HepG2 (cell line): Measurements from ENCODE around the gene LDLR. TPM values are rescaled to one million over a fixed set of nuclear protein-coding genes. Genes with fewer than 3 reads are reported as not detected.

Experiments used
- ATF2 ChIP-seq: sonication (generic); formaldehyde crosslinking; IDR thresholded peaks from 2 replicates; pipeline ENCODE4 v1.4.0; 2020; ENCODE audit warnings: missing genetic modification reagents
- BCL6 ChIP-seq: IDR thresholded peaks from 2 replicates; pipeline ENCODE4 v1.6.1; 2016; ENCODE audit warnings: missing genetic modification reagents, missing compliant biosample characterization
- BORCS8-MEF2B ChIP-seq: sonication (generic); formaldehyde crosslinking; IDR thresholded peaks from 2 replicates; pipeline ENCODE4 v1.8.0; 2022; ENCODE audit warnings: mild to moderate bottlenecking, missing genetic modification reagents
- DMTF1 ChIP-seq: sonication (generic); formaldehyde crosslinking; IDR thresholded peaks from 2 replicates; pipeline ENCODE4 v1.4.0; 2020; ENCODE audit warnings: mild to moderate bottlenecking, missing genetic modification reagents
- ETV5 ChIP-seq: IDR thresholded peaks from 2 replicates; pipeline ENCODE4 v1.6.1; 2018; ENCODE audit warnings: missing biosample characterization, missing genetic modification reagents, inconsistent platforms, borderline replicate concordance
- FOXK2 ChIP-seq: fragments of 450-650 bp; IDR thresholded peaks from 2 replicates; pipeline ENCODE4 v1.6.1; 2016
- HNF1B ChIP-seq: sonication (generic); formaldehyde crosslinking; IDR thresholded peaks from 2 replicates; pipeline ENCODE4 v1.5.1; 2020; ENCODE audit warnings: mild to moderate bottlenecking, moderate library complexity, missing genetic modification reagents
- KDM3A ChIP-seq: IDR thresholded peaks from 2 replicates; pipeline ENCODE4 v1.6.1; 2018; ENCODE audit warnings: low read depth, missing compliant biosample characterization
- MTF1 ChIP-seq: sonication (generic); formaldehyde crosslinking; IDR thresholded peaks from 2 replicates; pipeline ENCODE4 v1.5.0; 2020; ENCODE audit warnings: missing genetic modification reagents
- NFKBIZ ChIP-seq: IDR thresholded peaks from 2 replicates; pipeline ENCODE4 v1.6.1; 2018; ENCODE audit warnings: missing genetic modification reagents, missing compliant biosample characterization
- SALL2 ChIP-seq: sonication (generic); formaldehyde crosslinking; IDR thresholded peaks from 2 replicates; pipeline ENCODE4 v1.8.1; 2023; ENCODE audit warnings: mild to moderate bottlenecking, missing genetic modification reagents, inconsistent platforms
- SRY ChIP-seq: sonication (generic); formaldehyde crosslinking; IDR thresholded peaks from 2 replicates; pipeline ENCODE4 v1.8.0; 2022; ENCODE audit warnings: mild to moderate bottlenecking, missing genetic modification reagents
- ZBTB42 ChIP-seq: sonication (generic); formaldehyde crosslinking; IDR thresholded peaks from 2 replicates; pipeline ENCODE4 v1.5.0; 2020; ENCODE audit warnings: mild to moderate bottlenecking, missing genetic modification reagents
- ZBTB43 ChIP-seq: sonication (generic); formaldehyde crosslinking; conservative IDR thresholded peaks from 2 replicates; pipeline ENCODE4 v1.4.0; 2020; ENCODE audit warnings: missing genetic modification reagents
- ZNF142 ChIP-seq: sonication (generic); formaldehyde crosslinking; IDR thresholded peaks from 2 replicates; pipeline ENCODE4 v1.4.0; 2020; ENCODE audit warnings: missing genetic modification reagents
- ZNF207 ChIP-seq: fragments of 450-650 bp; IDR thresholded peaks from 2 replicates; pipeline ENCODE4 v1.6.1; 2016; ENCODE audit warnings: antibody characterized with exemption, borderline replicate concordance
- ZNF879 ChIP-seq: sonication (generic); formaldehyde crosslinking; IDR thresholded peaks from 2 replicates; pipeline ENCODE4 v1.8.1; 2023; ENCODE audit warnings: missing genetic modification reagents
- polyA plus RNA-seq, 8 experiments: library from polyadenylated mRNA; depleted of rRNA in 3 of 8; stranded (reverse) in 7 of 8; unstranded in 1 of 8; fragments of >200 nt; fragmentation: Illumina TruSeq in 4 of 8; extraction: Trizol in 4 of 8; gene quantifications; 2 replicates each; pipeline versions ENCODE4 v1.2.1 to v1.2.3, GENCODE V29; 2011 to 2016; ENCODE audit warnings: low read depth in 4 of 8, missing spikeins in 1 of 8, mixed read lengths in 1 of 8; ENCODE audit not compliant: insufficient read depth in 1 of 8
- total RNA-seq, 5 experiments: library from RNA; depleted of rRNA; stranded (reverse); fragments of >200 nt; fragmentation: Illumina TruSeq; extraction: Trizol; gene quantifications; 2 replicates each; pipeline ENCODE4 v1.2.3, GENCODE V29; 2016; ENCODE audit warnings: low read depth in 1 of 5

LDLR gene
- total and polyA plus RNA-seq, 2 of the 13 experiments (the other 11 are each of a cell fraction or from before 2014, with no cell fraction given) = 51.6 to 92.5 TPM

- peak; percentile 46; the same call in 1 of the 2 replicates for TF ChIP-seq ZBTB43 (CRISPR knock-in tag)
- peak; percentile 80; the same call in 1 of the 2 replicates for TF ChIP-seq ETV5 (CRISPR knock-in tag)
- TF ChIP-seq KDM3A = 0 out of 2 replicates have a peak, but pooled peaks have one; percentile 6
- no peak for TF ChIP-seq ATF2 (CRISPR knock-in tag)
- no peak for TF ChIP-seq SALL2
- TF ChIP-seq ZBTB42 (CRISPR knock-in tag) = no peak
- no peak for TF ChIP-seq ZNF207
- 0 out of 2 replicates have a peak, but pooled peaks have one; percentile 29 for TF ChIP-seq ZNF142 (CRISPR knock-in tag)
- no peak for TF ChIP-seq NFKBIZ (CRISPR knock-in tag)
- TF ChIP-seq BCL6 = peak; percentile 69
- TF ChIP-seq MTF1 = peak; percentile 51; the same call in 1 of the 2 replicates
- no peak for TF ChIP-seq ZNF879 (CRISPR knock-in tag)
- no peak for TF ChIP-seq BORCS8-MEF2B (CRISPR knock-in tag)
- TF ChIP-seq FOXK2 = no peak
- TF ChIP-seq SRY = no peak
- TF ChIP-seq DMTF1 (CRISPR knock-in tag) = no peak
- no peak for TF ChIP-seq HNF1B (CRISPR knock-in tag)
Measured at GRCh38 chr19:11091703-11092153, 2.5 kb downstream of the LDLR start (continued).
